Body of pancreas (tissue), 4 donors: ENCODE measurements around the gene PRR29.

ENCODE experiments used
- CTCF ChIP-seq, 7 experiments: fragments of 450-650 bp in 4 of 7; fragments of 200-600 bp in 3 of 7; sonication (generic) in 3 of 7; IDR thresholded peaks; one replicate each; pipeline ENCODE4 v1.5.1; 2016 to 2019; ENCODE audit warnings: antibody characterized with exemption in 7 of 7
- POLR2A ChIP-seq, 3 donors: fragments of 450-650 bp; IDR thresholded peaks; one replicate each; pipeline ENCODE4 v1.6.1; 2016; ENCODE audit warnings: antibody characterized with exemption in 3 of 3, mild to moderate bottlenecking in 2 of 3

DNA sequence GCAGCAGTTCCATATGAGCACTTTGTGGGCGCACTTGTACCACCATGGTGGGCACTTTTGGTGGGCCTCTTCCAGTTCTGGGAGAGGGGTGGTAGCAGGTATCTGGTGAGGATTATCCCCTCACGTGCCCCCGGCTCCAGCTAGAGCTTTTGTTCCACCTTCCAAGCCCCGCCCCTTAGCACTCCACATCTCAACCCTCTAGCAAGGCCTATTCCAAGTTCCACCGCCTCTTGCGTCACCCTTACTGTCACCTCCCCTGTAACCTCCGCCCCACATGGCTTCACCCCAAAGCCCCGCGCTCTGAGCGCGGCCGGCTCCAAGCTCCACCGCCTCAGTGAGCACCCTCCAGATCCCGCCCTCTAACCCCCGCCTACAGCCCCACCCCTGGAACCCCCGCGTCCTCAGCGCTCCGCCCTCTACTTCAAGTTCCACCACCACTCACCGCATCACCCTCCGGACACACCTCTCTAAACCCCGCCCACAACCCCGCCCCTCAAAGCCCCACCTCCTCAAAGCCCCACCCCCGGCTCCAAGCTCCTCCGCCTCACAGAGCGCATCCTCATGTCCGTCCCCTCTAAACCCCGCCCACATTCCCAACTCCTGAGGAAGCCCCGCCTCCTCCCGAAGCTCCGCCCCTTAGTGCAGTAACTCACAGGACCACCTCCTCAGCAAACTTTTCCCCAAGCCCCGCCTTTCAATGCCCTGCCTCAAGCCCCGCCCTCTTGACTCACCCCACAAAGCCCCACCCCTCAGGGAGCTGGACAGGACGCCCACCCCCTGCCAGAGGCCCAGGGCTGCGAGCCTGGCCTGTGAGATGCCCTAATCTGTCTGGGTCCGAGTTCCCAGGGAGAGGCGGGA, 36.6 kb upstream of the PRR29 start:
- TF ChIP-seq CTCF (IDR thresholded peaks at IDR 0.05) = no peak
- no peak for TF ChIP-seq POLR2A (IDR thresholded peaks at IDR 0.05)
